Measurements from ENCODE around the gene TMEM163. TPM values are rescaled to one million over a fixed set of nuclear protein-coding genes. Genes with fewer than 3 reads are reported as not detected.

Gene TMEM163
- total RNA-seq, 2 experiments from 2014 or later = not detected

GRCh38 chr2:134550566-134551164, 168.1 kb downstream of the TMEM163 start:
- Mint-ChIP-seq H3K9me3 (no peaks in the 10 kb centered on the region), H3K27ac (no peak overlapping the region), H3K4me1 (no peaks in the 10 kb centered on the region), H3K27me3 (no peaks in the 10 kb centered on the region), H3K4me3 (no peak overlapping the region), H3K36me3 (no peaks in the 10 kb centered on the region)
- DNase-seq = no peak

DNA sequence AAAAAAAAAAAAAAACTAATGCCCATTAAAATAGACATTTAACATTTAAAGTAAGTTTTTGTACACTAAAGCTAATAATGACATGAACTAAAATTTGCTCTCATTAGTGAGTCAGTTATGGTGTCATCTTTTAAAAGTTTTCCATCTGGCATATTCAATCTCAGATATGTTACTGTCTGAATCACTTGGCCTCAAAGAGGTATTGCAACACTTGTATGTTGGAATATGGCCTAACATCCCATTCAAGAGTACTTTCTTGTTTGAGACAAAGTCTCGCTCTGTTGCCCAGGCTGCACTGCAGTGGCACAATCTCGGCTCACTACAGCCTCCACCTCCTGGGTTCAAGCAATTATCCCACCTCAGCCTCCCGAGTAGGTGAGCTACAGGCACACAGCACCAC, 169.7 kb downstream of the TMEM163 start:
- Mint-ChIP-seq H3K27ac (no peak overlapping the region), H3K4me1 (no peaks in the 10 kb centered on the region), H3K36me3 (no peaks in the 10 kb centered on the region), H3K27me3 (peaks cover 7% of the 10 kb centered on the region), H3K4me3 (no peak overlapping the region), H3K9me3 (no peaks in the 10 kb centered on the region)
- no peak for DNase-seq

- no peaks in the 10 kb centered on the region for H3K36me3 Mint-ChIP-seq
- no peak for DNase-seq
- no peak overlapping the region for H3K4me3 Mint-ChIP-seq
- H3K27ac Mint-ChIP-seq = no peak overlapping the region
- H3K4me1 Mint-ChIP-seq = no peaks in the 10 kb centered on the region
- peaks cover 7% of the 10 kb centered on the region for H3K27me3 Mint-ChIP-seq
- no peaks in the 10 kb centered on the region for H3K9me3 Mint-ChIP-seq
Measured at GRCh38 chr2:134540990-134541389, 177.8 kb downstream of the TMEM163 start.

DNA sequence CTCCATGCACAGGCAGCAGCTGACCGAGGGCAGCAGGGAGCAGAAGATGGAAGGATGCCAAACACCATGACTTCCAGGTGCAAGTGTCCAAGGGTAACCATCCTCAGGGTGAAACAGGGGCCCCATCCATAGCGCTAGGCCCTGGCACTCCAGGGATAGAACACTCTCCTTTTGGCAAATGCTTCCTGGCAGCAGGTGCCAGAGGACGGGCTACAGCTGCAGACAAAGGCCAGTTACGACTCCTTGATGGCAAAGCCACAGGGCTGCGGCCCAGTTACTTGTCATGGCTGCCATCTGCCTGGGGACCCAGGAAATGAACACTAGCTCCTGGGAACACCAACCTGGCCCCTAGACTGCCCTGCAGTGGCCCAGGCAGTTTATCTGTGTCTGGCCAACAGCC, 178.8 kb downstream of the TMEM163 start:
- H3K4me1 Mint-ChIP-seq = no peaks in the 10 kb centered on the region
- H3K36me3 Mint-ChIP-seq = no peaks in the 10 kb centered on the region
- DNase-seq = no peak
- peaks cover 4% of the 10 kb centered on the region for H3K27me3 Mint-ChIP-seq
- H3K4me3 Mint-ChIP-seq = no peak overlapping the region
- no peak overlapping the region for H3K27ac Mint-ChIP-seq
- H3K9me3 Mint-ChIP-seq = no peaks in the 10 kb centered on the region

DNA sequence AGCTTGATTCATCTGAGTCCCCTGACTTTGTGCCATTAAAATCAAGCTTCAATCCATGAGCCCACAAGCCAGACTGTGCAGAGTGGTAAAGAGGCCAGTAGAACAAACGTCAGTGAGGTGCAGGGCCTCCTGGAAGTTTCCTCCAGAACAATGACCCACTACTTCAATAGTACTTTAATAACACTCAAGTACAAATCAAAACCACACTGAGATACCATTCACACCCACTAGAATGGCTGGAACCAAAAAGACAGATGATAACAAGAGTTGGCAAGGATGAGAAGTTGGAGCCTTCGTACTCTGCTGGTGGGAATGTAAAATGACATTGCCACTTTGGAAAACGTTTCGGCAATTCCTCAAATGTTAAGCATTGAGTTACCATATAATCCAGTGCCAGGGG, 181.1 kb downstream of the TMEM163 start:
- H3K9me3 Mint-ChIP-seq = no peaks in the 10 kb centered on the region
- no peaks in the 10 kb centered on the region for H3K36me3 Mint-ChIP-seq
- no peak overlapping the region for H3K4me3 Mint-ChIP-seq
- no peak overlapping the region for H3K27ac Mint-ChIP-seq
- DNase-seq = no peak
- H3K4me1 Mint-ChIP-seq = no peaks in the 10 kb centered on the region
- H3K27me3 Mint-ChIP-seq = no peaks in the 10 kb centered on the region

GRCh38 chr2:134537121-134537520, 181.7 kb downstream of the TMEM163 start:
- no peaks in the 10 kb centered on the region for H3K9me3 Mint-ChIP-seq
- no peak for DNase-seq
- no peaks in the 10 kb centered on the region for H3K36me3 Mint-ChIP-seq
- no peak overlapping the region for H3K27ac Mint-ChIP-seq
- no peaks in the 10 kb centered on the region for H3K27me3 Mint-ChIP-seq
- H3K4me3 Mint-ChIP-seq = no peak overlapping the region
- no peaks in the 10 kb centered on the region for H3K4me1 Mint-ChIP-seq

DNA sequence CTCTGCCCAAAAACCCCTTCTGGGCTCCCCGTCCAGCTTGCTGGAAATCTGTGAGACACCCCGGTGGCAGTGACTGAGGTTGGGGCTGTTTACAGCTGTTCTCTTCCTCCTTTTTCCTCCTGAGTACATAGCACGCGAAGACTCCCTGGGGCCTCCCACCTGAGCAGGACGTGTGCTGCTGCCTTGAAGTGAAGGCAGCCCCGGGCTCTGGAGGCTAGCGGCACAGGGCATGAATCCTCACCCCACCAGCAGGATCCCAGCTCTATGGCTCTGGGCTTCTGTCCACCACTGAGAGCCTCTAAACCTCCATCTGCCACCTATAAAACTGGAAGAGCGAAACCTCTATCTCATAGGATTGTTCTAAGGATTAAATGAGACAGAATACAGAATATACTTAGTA, 182.5 kb downstream of the TMEM163 start:
- Mint-ChIP-seq H3K4me1 (no peaks in the 10 kb centered on the region), H3K36me3 (no peaks in the 10 kb centered on the region), H3K27ac (no peak overlapping the region), H3K9me3 (no peaks in the 10 kb centered on the region), H3K27me3 (no peaks in the 10 kb centered on the region), H3K4me3 (no peak overlapping the region)
- no peak for DNase-seq

- Mint-ChIP-seq H3K9me3 (no peaks in the 10 kb centered on the region), H3K4me1 (no peaks in the 10 kb centered on the region), H3K4me3 (no peak overlapping the region), H3K36me3 (no peaks in the 10 kb centered on the region), H3K27ac (no peak overlapping the region), H3K27me3 (no peaks in the 10 kb centered on the region)
- no peak for DNase-seq
Measured at GRCh38 chr2:134532537-134532936, 186.3 kb downstream of the TMEM163 start.

GRCh38 chr2:134527381-134527780, 191.4 kb downstream of the TMEM163 start:
- no peaks in the 10 kb centered on the region for H3K4me1 Mint-ChIP-seq
- no peaks in the 10 kb centered on the region for H3K9me3 Mint-ChIP-seq
- no peak overlapping the region for H3K27ac Mint-ChIP-seq
- H3K27me3 Mint-ChIP-seq = peaks cover 3% of the 10 kb centered on the region
- no peak overlapping the region for H3K4me3 Mint-ChIP-seq
- H3K36me3 Mint-ChIP-seq = no peaks in the 10 kb centered on the region
- no peak for DNase-seq

DNA sequence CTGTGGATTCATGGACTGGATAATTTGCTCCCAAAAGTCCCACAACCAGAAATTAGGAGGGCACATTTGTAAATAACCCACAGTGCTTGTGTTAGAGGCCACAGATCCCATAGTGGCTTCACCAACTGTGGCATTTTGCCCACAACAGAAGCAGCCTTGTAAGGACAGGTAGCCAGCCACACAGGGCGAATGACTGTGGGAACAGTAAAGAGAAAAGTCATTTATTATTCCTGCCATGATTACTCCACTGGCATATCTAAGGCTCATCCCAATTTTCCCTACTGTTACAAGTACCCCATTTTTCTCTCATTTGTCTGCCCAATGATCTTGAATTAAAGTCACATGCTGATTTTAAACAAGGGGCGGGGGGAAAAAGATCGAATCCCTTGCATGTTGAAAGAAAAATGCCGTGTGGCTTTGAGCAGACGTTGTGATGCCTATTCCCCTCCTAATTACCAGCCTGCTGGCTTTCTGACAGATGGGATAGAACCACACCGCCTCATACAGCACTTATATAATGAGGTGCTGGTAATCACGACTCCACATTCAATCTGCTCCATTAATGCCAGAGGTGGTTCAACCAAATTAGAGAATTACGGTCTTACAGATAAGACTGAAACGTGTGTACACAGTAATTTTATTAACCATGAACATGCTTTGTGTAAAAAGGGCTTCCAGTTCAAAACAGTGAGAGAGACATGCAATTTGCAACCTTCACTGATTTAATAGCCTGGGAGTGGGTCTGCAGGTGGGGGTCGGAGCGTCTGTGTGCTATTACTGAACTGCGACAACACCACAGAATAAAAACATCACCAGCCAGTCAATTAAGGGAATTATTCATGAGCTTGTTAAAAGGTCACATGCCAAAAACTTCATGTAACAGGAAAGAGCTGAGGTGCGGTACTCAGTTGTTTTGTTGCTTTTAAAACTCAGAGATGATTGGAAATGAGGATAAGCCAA, 196.0 kb downstream of the TMEM163 start:
- Mint-ChIP-seq H3K27ac (no peak overlapping the region), H3K36me3 (no peaks in the 10 kb centered on the region), H3K4me1 (no peaks in the 10 kb centered on the region), H3K9me3 (no peaks in the 10 kb centered on the region), H3K27me3 (peaks cover 3% of the 10 kb centered on the region), H3K4me3 (no peak overlapping the region)
- DNase-seq = no peak

- Mint-ChIP-seq H3K4me1 (no peaks in the 10 kb centered on the region), H3K27me3 (peaks cover 4% of the 10 kb centered on the region), H3K27ac (no peak overlapping the region), H3K4me3 (no peak overlapping the region), H3K36me3 (no peaks in the 10 kb centered on the region), H3K9me3 (no peaks in the 10 kb centered on the region)
- no peak for DNase-seq
Measured at GRCh38 chr2:134518101-134518500, 200.7 kb downstream of the TMEM163 start.

GRCh38 chr2:134515137-134515536, 203.7 kb downstream of the TMEM163 start:
- Mint-ChIP-seq H3K4me1 (no peaks in the 10 kb centered on the region), H3K9me3 (no peaks in the 10 kb centered on the region), H3K27ac (no peak overlapping the region), H3K27me3 (peaks cover 4% of the 10 kb centered on the region), H3K36me3 (no peaks in the 10 kb centered on the region), H3K4me3 (no peak overlapping the region)
- DNase-seq = no peak

DNA sequence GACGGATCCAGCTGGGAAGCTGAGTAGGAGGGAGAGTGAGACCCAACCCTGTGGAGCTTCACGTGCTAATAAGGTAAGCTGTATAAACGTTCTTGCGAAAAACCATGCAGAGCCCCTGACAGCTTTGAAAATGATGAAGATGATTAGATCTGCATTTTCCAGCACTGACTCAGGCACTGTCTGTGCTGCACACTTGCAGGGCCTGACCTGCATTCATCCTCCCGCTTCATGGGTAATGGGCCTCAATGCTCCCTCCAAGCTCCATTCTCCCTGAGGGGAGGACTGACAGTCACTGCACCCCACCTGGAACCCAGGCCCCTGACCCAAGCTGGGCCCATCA, 205.4 kb downstream of the TMEM163 start:
- Mint-ChIP-seq H3K36me3 (no peaks in the 10 kb centered on the region), H3K4me3 (no peak overlapping the region), H3K9me3 (no peaks in the 10 kb centered on the region), H3K27me3 (peaks cover 4% of the 10 kb centered on the region), H3K27ac (no peak overlapping the region), H3K4me1 (no peaks in the 10 kb centered on the region)
- DNase-seq = no peak

- H3K27ac Mint-ChIP-seq = no peak overlapping the region
- no peak overlapping the region for H3K4me3 Mint-ChIP-seq
- H3K4me1 Mint-ChIP-seq = no peaks in the 10 kb centered on the region
- no peaks in the 10 kb centered on the region for H3K36me3 Mint-ChIP-seq
- H3K27me3 Mint-ChIP-seq = peaks cover 4% of the 10 kb centered on the region
- DNase-seq = no peak
- no peaks in the 10 kb centered on the region for H3K9me3 Mint-ChIP-seq
Measured at GRCh38 chr2:134512734-134513464, 205.9 kb downstream of the TMEM163 start.

GRCh38 chr2:134508391-134508790, 210.4 kb downstream of the TMEM163 start:
- DNase-seq = no peak
- no peaks in the 10 kb centered on the region for H3K27me3 Mint-ChIP-seq

More at GRCh38 chr2:134508391-134508790, 210.4 kb downstream of the TMEM163 start:
- Mint-ChIP-seq H3K9me3 (no peaks in the 10 kb centered on the region), H3K4me1 (no peaks in the 10 kb centered on the region), H3K4me3 (no peak overlapping the region), H3K36me3 (no peaks in the 10 kb centered on the region), H3K27ac (no peak overlapping the region)
